ENCODE measurements around the gene STX16. TPM values are rescaled to one million over a fixed set of nuclear protein-coding genes. Genes with fewer than 3 reads are reported as not detected.
A peak's percentile ranks its signal among the peaks of the same experiment; 100 is the strongest.

STX16 gene
- total and polyA plus RNA-seq, 2 donors (not counting 1 experiment from before 2014, with no cell fraction given), result 110 to 117 TPM

GRCh38 chr20:58652606-58653294 lies 1.7 kb downstream of the STX16 start:
- POLR2A ChIA-PET, result interaction anchor here (0.6 to 2.3 kb wide), 6 partner anchors 264 to 1032 kb away, joined by 3 to 11 read pairs (median 6); partner anchors contain the start of genes ATP5F1E, VAPB and ZBP1
- Histone ChIP-seq H3K4me3 (ENCODE audit: control extremely low read depth in 1 of 5, extremely low read depth in 1 of 5, insufficient read depth in 1 of 5, low read depth in 2 of 5, low read length in 4 of 5) (peak overlapping the region; percentile 81 to 99 (median 94)), H3K36me3 (replicated peaks in 1 of 2; ENCODE audit: control extremely low read depth in 1 of 2, control insufficient read depth in 1 of 2, extremely low read depth in 1 of 2, insufficient read depth in 2 of 2, low read length in 1 of 2) (peaks cover 0 to 8% of the 10 kb centered on the region in 2 experiments), H3K79me2 (ENCODE audit: control insufficient read depth, insufficient read depth, low read length) (peaks cover 64% of the 10 kb centered on the region), H3K27ac (ENCODE audit: low read length in 2 of 2) (peak overlapping the region; percentile 84 to 95), H3K9me3 (ENCODE audit: control extremely low read depth in 1 of 3, control insufficient read depth in 2 of 3, insufficient read depth in 1 of 3, low read length in 2 of 3) (no peaks in the 10 kb centered on the region), H4K20me1 (ENCODE audit: control insufficient read depth, insufficient read depth, low read length, poor library complexity, severe bottlenecking) (peaks cover 12% of the 10 kb centered on the region), H3K9ac (ENCODE audit: low read length) (peak overlapping the region; percentile 94), H3K27me3 (replicated peaks in 1 of 4; ENCODE audit: control extremely low read depth in 1 of 4, control insufficient read depth in 3 of 4, insufficient read depth in 4 of 4, low read length in 3 of 4) (peaks cover 0 to 3% (median 0%) of the 10 kb centered on the region in 4 experiments), H2AFZ (ENCODE audit: insufficient read depth, low read depth, low read length, poor library complexity, severe bottlenecking) (peak overlapping the region; percentile 98), H3K4me2 (replicated peaks; ENCODE audit: low read depth, low read length, poor library complexity, severe bottlenecking) (peak overlapping the region; percentile 99), H3K4me1 (ENCODE audit: control insufficient read depth in 2 of 2, insufficient read depth in 2 of 2, low read length in 2 of 2) (peaks cover 14 to 20% of the 10 kb centered on the region in 2 donors)
- no peak for DNase-seq
- Mint-ChIP-seq H3K27me3 (no peaks in the 10 kb centered on the region), H3K27ac (peak overlapping the region; percentile 97), H3K4me3 (peak overlapping the region; percentile 100), H3K4me1 (peaks cover 34% of the 10 kb centered on the region), H3K9me3 (ENCODE audit: insufficient read depth) (no peaks in the 10 kb centered on the region)
- 26% methylated on average over 8 of the region's 12 CpGs for WGBS (ENCODE audit: insufficient coverage)
- intact Hi-C loops (cut with micrococcal nuclease), result loop anchor here (1.0 to 5.0 kb wide), 5 partner anchors 40 to 1290 kb away; partner anchors contain the start of genes FAM217B, GNAS, GNAS-AS1 and NPEPL1
- CTCF ChIA-PET, result interaction anchor here (0.6 to 3.3 kb wide), 5 partner anchors 39 to 416 kb away, joined by 3 to 19 read pairs (median 6); partner anchors contain the start of genes NPEPL1 and VAPB
- TF ChIP-seq EZH2 (IDR thresholded peaks at IDR 0.05; ENCODE audit: borderline replicate concordance, insufficient read depth, low read depth, low read length, poor library complexity, severe bottlenecking) (no peak), CTCF (IDR thresholded peaks at IDR 0.05) (no peak)
- no peak for ATAC-seq (ENCODE audit: low read depth)

GRCh38 chr20:58654337-58654736 lies 3.3 kb downstream of the STX16 start:
- Histone ChIP-seq H3K79me2 (ENCODE audit: control insufficient read depth, insufficient read depth, low read length) (peaks cover 70% of the 10 kb centered on the region), H3K4me1 (ENCODE audit: control insufficient read depth in 2 of 2, insufficient read depth in 2 of 2, low read length in 2 of 2) (peaks cover 11 to 16% of the 10 kb centered on the region in 2 donors), H3K27ac (ENCODE audit: low read length in 2 of 2) (no peak overlapping the region), H3K4me2 (replicated peaks; ENCODE audit: low read depth, low read length, poor library complexity, severe bottlenecking) (no peak overlapping the region), H4K20me1 (ENCODE audit: control insufficient read depth, insufficient read depth, low read length, poor library complexity, severe bottlenecking) (peaks cover 17% of the 10 kb centered on the region), H3K9ac (ENCODE audit: low read length) (no peak overlapping the region), H2AFZ (ENCODE audit: insufficient read depth, low read depth, low read length, poor library complexity, severe bottlenecking) (no peak overlapping the region), H3K4me3 (ENCODE audit: control extremely low read depth in 1 of 5, extremely low read depth in 1 of 5, insufficient read depth in 1 of 5, low read depth in 2 of 5, low read length in 4 of 5) (no peak overlapping the region), H3K9me3 (ENCODE audit: control extremely low read depth in 1 of 3, control insufficient read depth in 2 of 3, insufficient read depth in 1 of 3, low read length in 2 of 3) (no peaks in the 10 kb centered on the region), H3K27me3 (replicated peaks in 1 of 4; ENCODE audit: control extremely low read depth in 1 of 4, control insufficient read depth in 3 of 4, insufficient read depth in 4 of 4, low read length in 3 of 4) (peaks cover 0 to 1% (median 0%) of the 10 kb centered on the region in 4 experiments), H3K36me3 (replicated peaks in 1 of 2; ENCODE audit: control extremely low read depth in 1 of 2, control insufficient read depth in 1 of 2, extremely low read depth in 1 of 2, insufficient read depth in 2 of 2, low read length in 1 of 2) (peaks cover 0 to 8% of the 10 kb centered on the region in 2 experiments)
- intact Hi-C loops (cut with micrococcal nuclease), result loop anchor here (5.0 kb wide), 3 partner anchors 198 to 1288 kb away; partner anchors contain the start of genes FAM217B, GNAS, GNAS-AS1 and PPP1R3D
- DNase-seq (no peak), ATAC-seq (ENCODE audit: low read depth) (no peak)
- CTCF ChIA-PET, result no interaction called here
- no peaks in the 10 kb centered on the region for H3K27me3 Mint-ChIP-seq
- H3K27ac Mint-ChIP-seq, result no peak overlapping the region
- TF ChIP-seq EZH2 (IDR thresholded peaks at IDR 0.05; ENCODE audit: borderline replicate concordance, insufficient read depth, low read depth, low read length, poor library complexity, severe bottlenecking) (no peak), CTCF (IDR thresholded peaks at IDR 0.05) (no peak)
- H3K9me3 Mint-ChIP-seq (ENCODE audit: insufficient read depth), result no peaks in the 10 kb centered on the region
- no CpG with 5 or more reads among the region's 4 CpGs for WGBS (ENCODE audit: insufficient coverage)
- H3K4me1 Mint-ChIP-seq, result peaks cover 39% of the 10 kb centered on the region
- POLR2A ChIA-PET, result interaction anchor here (0.7 kb wide), 1 partner anchor 18 kb away, joined by 4 read pairs; no protein-coding TSS in a partner anchor
- H3K4me3 Mint-ChIP-seq, result no peak overlapping the region

Data from B cell (primary cell).